Activated naive CD4-positive, alpha-beta T cell treated with anti-CD3 and anti-CD28 coated beads, Interleukin-2, amount 10 ng/mL, durations not matched to agents 7 days and 5 days (primary cell): ENCODE results near the gene GREB1L.
A peak's percentile ranks its signal among the peaks of the same experiment; 100 is the strongest.

Experiments
- CTCF ChIA-PET: fragments of 350-600 bp; sonication (Branson Sonifier 250); formaldehyde crosslinking; loops from one replicate; lab custom pipeline; 2021; ENCODE audit warnings: antibody characterized with exemption; lab: Charles Lee
- DNase-seq: peaks from one replicate; pipeline ENCODE4 v3.0.0-alpha.2; 2020
- H3K27ac Mint-ChIP-seq: one replicate; pipeline ENCODE4 v1.8.0; 2021; ENCODE audit warnings: mild to moderate bottlenecking, moderate library complexity, mixed read lengths
- H3K27me3 Mint-ChIP-seq: one replicate; pipeline ENCODE4 v1.8.0; 2021; ENCODE audit warnings: mild to moderate bottlenecking, mixed read lengths
- H3K36me3 Mint-ChIP-seq: one replicate; pipeline ENCODE4 v1.8.0; 2021; ENCODE audit warnings: mixed read lengths
- H3K4me1 Mint-ChIP-seq: one replicate; pipeline ENCODE4 v1.8.0; 2021; ENCODE audit warnings: mixed read lengths
- H3K4me3 Mint-ChIP-seq: one replicate; pipeline ENCODE4 v1.8.0; 2021; ENCODE audit warnings: mild to moderate bottlenecking, moderate library complexity, mixed read lengths
- H3K9me3 Mint-ChIP-seq: one replicate; pipeline ENCODE4 v1.8.0; 2021; ENCODE audit warnings: mixed read lengths

The GREB1L gene

DNA sequence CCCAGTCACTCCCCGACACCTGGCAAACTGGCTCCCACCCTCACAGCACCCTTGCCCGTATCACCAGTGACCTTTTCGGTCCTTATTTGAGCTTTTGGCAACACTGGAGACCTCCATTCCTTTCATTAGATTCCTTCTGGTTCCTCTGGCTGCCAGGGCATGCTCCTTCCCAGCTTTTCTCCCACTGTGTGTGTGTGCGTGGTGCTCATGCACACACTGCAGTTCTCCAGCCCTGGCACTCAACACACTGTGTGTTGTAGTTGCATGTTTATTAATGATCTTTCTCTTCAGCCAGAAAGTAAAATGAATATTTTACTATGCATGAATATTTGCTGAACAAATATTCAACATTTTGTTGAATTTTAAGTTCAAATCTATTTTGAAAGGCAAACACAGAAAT is 219.4 kb downstream of the GREB1L start:
- Mint-ChIP-seq H3K4me3 (no peak overlapping the region), H3K9me3 (no peaks in the 10 kb centered on the region), H3K27ac (no peak overlapping the region), H3K36me3 (no peaks in the 10 kb centered on the region), H3K4me1 (no peaks in the 10 kb centered on the region), H3K27me3 (peaks cover 14% of the 10 kb centered on the region)
- CTCF ChIA-PET, result no interaction called here
- DNase-seq, result no peak

DNA sequence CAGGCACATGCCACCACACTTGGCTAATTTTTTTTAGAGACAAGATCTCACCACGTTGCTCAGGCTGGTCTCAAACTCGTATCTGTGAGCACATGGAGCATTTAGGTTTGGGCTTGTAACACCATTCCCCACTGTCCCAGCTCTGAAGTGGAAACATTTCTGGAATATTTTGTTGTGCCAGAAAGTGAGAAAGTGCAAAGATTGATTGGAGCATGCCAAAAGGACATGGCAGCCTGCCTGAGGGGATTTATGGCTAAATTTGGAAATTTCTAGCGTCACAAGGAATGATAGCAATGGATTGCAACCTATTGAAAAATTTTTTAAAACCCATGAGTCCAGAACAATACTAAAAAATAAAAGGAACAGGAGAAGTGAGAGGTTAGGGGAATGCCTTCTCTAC is 221.7 kb downstream of the GREB1L start:
- no peak overlapping the region for H3K27ac Mint-ChIP-seq
- no peak for DNase-seq
- no peaks in the 10 kb centered on the region for H3K9me3 Mint-ChIP-seq
- no peaks in the 10 kb centered on the region for H3K4me1 Mint-ChIP-seq
- no peak overlapping the region for H3K4me3 Mint-ChIP-seq
- peaks cover 14% of the 10 kb centered on the region for H3K27me3 Mint-ChIP-seq
- H3K36me3 Mint-ChIP-seq, result no peaks in the 10 kb centered on the region
- CTCF ChIA-PET, result no interaction called here

GRCh38 chr18:21468514-21469164 is 226.6 kb downstream of the GREB1L start:
- CTCF ChIA-PET, result no interaction called here
- no peak overlapping the region for H3K4me3 Mint-ChIP-seq
- no peak for DNase-seq
- H3K27me3 Mint-ChIP-seq, result peaks cover 8% of the 10 kb centered on the region
- H3K9me3 Mint-ChIP-seq, result no peaks in the 10 kb centered on the region
- H3K27ac Mint-ChIP-seq, result no peak overlapping the region
- H3K36me3 Mint-ChIP-seq, result no peaks in the 10 kb centered on the region
- H3K4me1 Mint-ChIP-seq, result no peaks in the 10 kb centered on the region

DNA sequence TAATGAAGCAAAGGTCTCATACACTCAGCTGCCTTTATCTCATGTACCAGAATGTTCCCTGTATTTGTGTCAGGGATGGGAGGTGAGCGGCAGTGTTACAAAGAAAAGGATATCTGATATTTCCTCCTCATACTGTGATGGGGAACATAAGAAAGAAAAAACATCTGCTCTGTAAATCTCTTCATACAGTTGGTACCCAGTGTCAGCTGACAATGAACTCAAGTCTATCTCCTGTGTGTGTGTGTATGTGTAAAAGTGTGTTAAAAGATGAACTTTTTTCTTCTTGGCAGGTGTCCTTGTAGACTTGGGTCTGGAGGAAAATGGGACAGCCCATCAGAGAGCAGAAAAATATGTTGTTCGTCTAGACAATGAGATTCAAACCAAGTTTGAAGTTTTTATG is 230.7 kb downstream of the GREB1L start:
- Mint-ChIP-seq H3K4me3 (no peak overlapping the region), H3K4me1 (no peaks in the 10 kb centered on the region), H3K27ac (no peak overlapping the region), H3K36me3 (no peaks in the 10 kb centered on the region), H3K9me3 (no peaks in the 10 kb centered on the region), H3K27me3 (peaks cover 12% of the 10 kb centered on the region)
- CTCF ChIA-PET, result no interaction called here
- no peak for DNase-seq

DNA sequence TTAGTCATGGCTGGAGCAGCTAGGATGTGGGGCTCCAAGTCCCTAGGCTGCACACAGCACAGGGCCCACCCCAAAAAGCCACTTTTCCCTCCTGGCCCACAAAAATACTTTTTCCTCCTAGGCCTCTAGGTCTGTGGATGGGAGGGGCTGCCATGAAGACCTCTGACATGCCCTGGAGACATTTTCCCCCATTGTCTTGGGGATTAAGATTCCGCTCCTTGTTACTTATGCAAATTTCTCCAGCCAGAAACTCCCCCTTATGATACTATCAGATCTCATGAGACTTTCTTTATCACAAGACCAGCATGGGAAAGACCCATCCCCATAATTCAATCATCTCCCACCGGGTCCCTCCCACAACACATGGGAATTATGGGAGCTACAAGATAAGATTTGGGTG is 232.6 kb downstream of the GREB1L start:
- Mint-ChIP-seq H3K27ac (no peak overlapping the region), H3K9me3 (no peaks in the 10 kb centered on the region), H3K4me3 (no peak overlapping the region), H3K27me3 (peaks cover 15% of the 10 kb centered on the region), H3K36me3 (no peaks in the 10 kb centered on the region), H3K4me1 (no peaks in the 10 kb centered on the region)
- no peak for DNase-seq
- CTCF ChIA-PET, result interaction anchor here (1.0 kb wide), 1 partner anchor 15 kb away, joined by 3 read pairs; no protein-coding TSS in a partner anchor

- Mint-ChIP-seq H3K27me3 (peaks cover 3% of the 10 kb centered on the region), H3K4me3 (no peak overlapping the region), H3K27ac (no peak overlapping the region), H3K4me1 (no peaks in the 10 kb centered on the region), H3K9me3 (no peaks in the 10 kb centered on the region), H3K36me3 (no peaks in the 10 kb centered on the region)
- CTCF ChIA-PET, result interaction anchor here (1.3 kb wide), 1 partner anchor 9 kb away, joined by 4 read pairs; no protein-coding TSS in a partner anchor
- DNase-seq, result no peak
Observed at GRCh38 chr18:21479721-21480120, 237.7 kb downstream of the GREB1L start.

DNA sequence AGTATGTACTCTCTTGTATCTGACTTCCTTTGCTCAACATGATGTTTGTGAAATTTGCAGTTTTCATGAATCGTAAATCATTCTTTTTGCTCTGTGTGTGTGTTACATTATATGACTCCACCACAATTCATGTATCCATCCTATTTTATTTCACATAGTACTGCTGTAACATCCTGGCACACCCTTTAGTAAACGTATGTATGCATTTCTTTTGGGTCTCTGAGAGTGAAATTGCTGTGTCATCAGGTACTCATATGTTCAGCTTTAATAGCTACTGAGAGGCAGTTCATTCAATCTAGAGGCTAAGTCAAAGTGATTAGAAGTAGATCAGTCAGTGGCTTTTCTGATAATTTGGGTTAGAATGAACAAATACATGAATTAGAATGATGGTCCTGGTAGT is 239.7 kb downstream of the GREB1L start:
- Mint-ChIP-seq H3K27ac (no peak overlapping the region), H3K9me3 (no peaks in the 10 kb centered on the region), H3K27me3 (peaks cover 6% of the 10 kb centered on the region), H3K36me3 (no peaks in the 10 kb centered on the region), H3K4me3 (no peak overlapping the region), H3K4me1 (no peaks in the 10 kb centered on the region)
- CTCF ChIA-PET, result no interaction called here
- no peak for DNase-seq

GRCh38 chr18:21483051-21483450 is 241.0 kb downstream of the GREB1L start:
- no peak for DNase-seq
- Mint-ChIP-seq H3K27ac (no peak overlapping the region), H3K9me3 (no peaks in the 10 kb centered on the region), H3K27me3 (peaks cover 6% of the 10 kb centered on the region), H3K4me3 (no peak overlapping the region), H3K4me1 (no peaks in the 10 kb centered on the region), H3K36me3 (no peaks in the 10 kb centered on the region)
- CTCF ChIA-PET, result no interaction called here

DNA sequence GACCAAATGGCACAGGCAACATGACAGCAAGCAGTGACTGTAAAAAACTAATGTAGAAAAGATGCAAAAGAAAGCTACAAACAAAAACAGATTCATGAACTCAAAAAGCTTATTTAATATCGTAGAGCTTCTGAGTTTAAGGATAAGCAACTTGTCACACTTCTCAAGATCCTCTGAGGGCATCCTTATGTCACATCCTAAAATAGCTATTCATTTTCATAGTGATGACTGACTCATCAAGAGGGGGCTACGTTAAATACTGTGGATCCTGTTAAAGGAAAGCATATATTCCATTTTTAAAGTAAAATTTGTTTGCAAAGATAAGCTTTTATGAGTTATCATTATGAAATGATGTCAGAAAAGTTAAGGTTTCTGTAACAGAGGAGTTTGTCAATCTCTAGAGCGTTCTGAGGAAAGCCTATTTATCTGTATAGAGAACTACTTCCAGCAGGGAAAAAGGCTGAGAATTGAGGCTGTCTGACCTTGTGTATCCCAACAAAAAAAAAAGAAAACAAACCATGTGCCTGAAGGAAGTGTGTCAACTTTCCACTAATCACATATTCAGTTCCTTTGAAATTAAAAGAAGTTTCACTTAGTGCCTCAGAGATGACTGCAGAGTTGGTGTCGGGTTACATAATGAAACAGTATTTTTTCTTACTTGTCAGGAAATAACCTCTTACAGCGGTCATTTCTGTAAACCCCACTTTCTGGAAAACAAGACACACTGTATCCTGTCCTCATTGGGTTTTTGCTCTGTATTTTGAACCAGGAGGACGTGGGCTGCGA is 243.0 kb downstream of the GREB1L start:
- Mint-ChIP-seq H3K4me1 (no peaks in the 10 kb centered on the region), H3K27me3 (peaks cover 3% of the 10 kb centered on the region), H3K27ac (no peak overlapping the region), H3K9me3 (no peaks in the 10 kb centered on the region), H3K4me3 (no peak overlapping the region), H3K36me3 (no peaks in the 10 kb centered on the region)
- CTCF ChIA-PET, result interaction anchor here (1.1 to 1.5 kb wide), 2 partner anchors 116 to 291 kb away, joined by 4 read pairs; partner anchors contain the start of gene ESCO1
- DNase-seq, result no peak

DNA sequence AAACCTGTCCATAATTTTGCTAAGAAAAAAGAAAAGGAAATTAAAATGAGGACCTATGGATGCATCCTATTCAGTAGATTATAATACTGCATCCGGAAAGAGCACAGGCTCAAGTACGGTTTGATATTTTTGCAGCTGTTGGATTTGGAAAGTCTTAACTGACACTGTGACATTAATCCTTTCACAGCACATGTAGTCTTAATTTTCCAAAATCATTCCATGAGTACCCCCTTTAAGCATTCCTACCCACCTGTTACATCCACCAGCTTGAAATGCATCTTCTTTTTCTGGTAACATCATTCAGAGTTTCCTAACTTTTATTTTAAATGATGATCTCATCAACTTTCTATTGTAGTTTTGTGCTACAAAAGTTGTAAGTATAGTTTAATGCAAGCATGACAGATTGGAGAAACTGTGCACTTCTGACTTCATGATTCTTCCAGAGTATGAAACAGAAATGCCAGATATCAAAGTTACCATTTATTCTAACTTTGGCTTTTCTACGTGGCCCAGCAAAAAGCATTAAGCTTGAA is 244.9 kb downstream of the GREB1L start:
- DNase-seq, result no peak
- CTCF ChIA-PET, result interaction anchor here (0.8 to 1.0 kb wide), 2 partner anchors 363 to 469 kb away, joined by 3 read pairs; no protein-coding TSS in a partner anchor
- peaks cover 3% of the 10 kb centered on the region for H3K27me3 Mint-ChIP-seq

DNA sequence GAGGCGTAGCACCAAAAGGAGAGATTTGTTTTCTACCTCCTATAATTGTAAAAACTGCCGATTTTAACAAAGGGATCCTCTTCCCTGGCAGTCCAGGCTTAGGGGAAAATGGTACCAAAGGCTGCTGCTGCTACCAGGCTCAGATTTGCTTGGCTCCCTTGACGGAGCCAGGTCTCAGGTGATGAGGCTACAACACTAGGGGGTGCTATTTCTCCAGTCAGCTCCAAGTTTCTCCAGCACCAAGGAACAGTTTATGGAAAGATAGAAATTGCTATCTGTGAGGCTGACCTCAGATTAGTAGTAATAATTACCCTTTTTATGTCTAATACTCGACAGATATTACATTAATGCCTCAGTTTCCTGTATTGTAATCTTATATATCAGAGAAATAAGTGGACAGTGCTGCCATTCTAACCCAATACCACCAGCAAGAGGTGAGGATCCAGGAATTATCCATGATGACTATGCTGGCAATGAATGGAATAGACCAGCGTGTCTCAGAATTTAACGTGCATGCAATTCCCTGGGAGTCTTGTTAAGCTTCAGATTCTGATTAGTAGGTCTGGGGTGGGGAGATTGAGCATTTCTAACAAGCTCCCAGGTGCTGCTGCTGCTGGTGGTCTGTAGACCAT is 247.2 kb downstream of the GREB1L start:
- Mint-ChIP-seq H3K27me3 (peaks cover 3% of the 10 kb centered on the region), H3K9me3 (no peaks in the 10 kb centered on the region), H3K4me1 (no peaks in the 10 kb centered on the region), H3K36me3 (no peaks in the 10 kb centered on the region), H3K4me3 (no peak overlapping the region), H3K27ac (no peak overlapping the region)
- CTCF ChIA-PET, result interaction anchor here (0.6 to 3.6 kb wide), 14 partner anchors 9 to 467 kb away, joined by 3 to 14 read pairs (median 3); no protein-coding TSS in a partner anchor
- peak; percentile 49 for DNase-seq

More for the DNA sequence above, 244.9 kb downstream of the GREB1L start:
- H3K27ac Mint-ChIP-seq, result no peak overlapping the region
- H3K4me3 Mint-ChIP-seq, result no peak overlapping the region
- H3K4me1 Mint-ChIP-seq, result no peaks in the 10 kb centered on the region
- no peaks in the 10 kb centered on the region for H3K36me3 Mint-ChIP-seq
- H3K9me3 Mint-ChIP-seq, result no peaks in the 10 kb centered on the region

DNA sequence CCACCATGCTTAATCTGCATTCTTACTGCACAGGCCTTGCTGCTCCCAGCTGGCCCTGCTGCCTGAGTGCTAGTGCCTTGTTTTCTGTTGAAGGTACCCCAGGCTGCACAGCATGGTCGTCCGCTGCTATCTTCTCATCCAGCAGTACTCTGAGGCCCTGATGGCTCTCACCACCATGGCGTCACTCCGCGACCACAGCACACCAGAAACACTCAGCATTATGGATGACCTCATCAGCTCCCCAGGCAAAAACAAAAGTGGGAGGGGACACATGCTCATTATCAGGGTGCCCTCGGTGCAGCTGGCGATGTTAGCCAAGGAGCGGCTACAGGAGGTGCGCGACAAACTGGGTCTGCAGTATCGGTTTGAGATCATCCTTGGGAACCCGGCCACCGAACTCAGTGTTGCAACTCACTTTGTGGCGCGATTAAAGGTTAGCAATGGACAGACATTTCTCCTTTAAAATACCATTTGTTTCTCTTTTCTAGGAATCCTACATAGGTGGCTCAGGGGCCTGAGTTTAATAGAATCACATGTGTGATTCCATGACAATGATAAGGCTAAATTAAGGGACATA is 248.0 kb downstream of the GREB1L start:
- DNase-seq, result no peak
- H3K27ac Mint-ChIP-seq, result no peak overlapping the region

GRCh38 chr18:21490748-21491147 is 248.7 kb downstream of the GREB1L start:
- H3K27me3 Mint-ChIP-seq, result no peaks in the 10 kb centered on the region
- CTCF ChIA-PET, result interaction anchor here (3.6 kb wide), 1 partner anchor 466 kb away, joined by 14 read pairs; no protein-coding TSS in a partner anchor

More for the DNA sequence above, 248.0 kb downstream of the GREB1L start:
- no peaks in the 10 kb centered on the region for H3K9me3 Mint-ChIP-seq
- CTCF ChIA-PET, result interaction anchor here (0.6 to 3.6 kb wide), 12 partner anchors 9 to 466 kb away, joined by 3 to 14 read pairs (median 3); no protein-coding TSS in a partner anchor
- no peaks in the 10 kb centered on the region for H3K4me1 Mint-ChIP-seq
- H3K36me3 Mint-ChIP-seq, result no peaks in the 10 kb centered on the region
- H3K27me3 Mint-ChIP-seq, result peaks cover 3% of the 10 kb centered on the region
- no peak overlapping the region for H3K4me3 Mint-ChIP-seq

More at GRCh38 chr18:21490748-21491147, 248.7 kb downstream of the GREB1L start:
- Mint-ChIP-seq H3K4me3 (no peak overlapping the region), H3K4me1 (no peaks in the 10 kb centered on the region), H3K36me3 (no peaks in the 10 kb centered on the region), H3K27ac (no peak overlapping the region), H3K9me3 (no peaks in the 10 kb centered on the region)
- DNase-seq, result no peak
